ENCODE results near the gene CFAP46.

CFAP46 gene

GRCh38 chr10:132928261-132928660 lies 14.1 kb downstream of the CFAP46 start:
- ChIA-PET CTCF (no interaction called here), POLR2A (ENCODE audit: low non-redundant PET) (no interaction called here)
- no peak for TF ChIP-seq CTCF (conservative IDR thresholded peaks at IDR 0.05; ENCODE audit: low read depth)
- no peak for DNase-seq (ENCODE audit: low spot score)
- no peak overlapping the region for H3K27ac ChIP-seq

- no peak for DNase-seq (ENCODE audit: low spot score)
- ChIA-PET POLR2A (ENCODE audit: low non-redundant PET) (no interaction called here), CTCF (no interaction called here)
- TF ChIP-seq CTCF (conservative IDR thresholded peaks at IDR 0.05; ENCODE audit: low read depth) = no peak
- no peak overlapping the region for H3K27ac ChIP-seq
These were observed 14.5 kb downstream of the CFAP46 start for GRCh38 chr10:132927824-132928223.

GRCh38 chr10:132926777-132927650 lies 15.4 kb downstream of the CFAP46 start:
- TF ChIP-seq CTCF (conservative IDR thresholded peaks at IDR 0.05; ENCODE audit: low read depth) = no peak
- H3K27ac ChIP-seq = no peak overlapping the region
- no peak for DNase-seq (ENCODE audit: low spot score)
- POLR2A ChIA-PET (ENCODE audit: low non-redundant PET) = no interaction called here
- CTCF ChIA-PET = interaction anchor here (0.6 kb wide), 1 partner anchor 1609 kb away, joined by 3 read pairs; no protein-coding TSS in a partner anchor

- ChIA-PET CTCF (interaction anchor here (0.9 kb wide), 1 partner anchor 32 kb away, joined by 3 read pairs; no protein-coding TSS in a partner anchor), POLR2A (ENCODE audit: low non-redundant PET) (no interaction called here)
- no peak overlapping the region for H3K27ac ChIP-seq
- DNase-seq (ENCODE audit: low spot score) = no peak
- TF ChIP-seq CTCF (conservative IDR thresholded peaks at IDR 0.05; ENCODE audit: low read depth) = no peak
These were observed 16.3 kb downstream of the CFAP46 start for GRCh38 chr10:132926070-132926469.

- H3K27ac ChIP-seq = no peak overlapping the region
- no peak for DNase-seq (ENCODE audit: low spot score)
- ChIA-PET CTCF (interaction anchor here (0.9 kb wide), 1 partner anchor 32 kb away, joined by 3 read pairs; no protein-coding TSS in a partner anchor), POLR2A (ENCODE audit: low non-redundant PET) (no interaction called here)
- TF ChIP-seq CTCF (conservative IDR thresholded peaks at IDR 0.05; ENCODE audit: low read depth) = no peak
These were observed 16.8 kb downstream of the CFAP46 start for GRCh38 chr10:132925614-132926013.

- no peak for DNase-seq (ENCODE audit: low spot score)
- H3K27ac ChIP-seq = no peak overlapping the region
- ChIA-PET POLR2A (ENCODE audit: low non-redundant PET) (no interaction called here), CTCF (no interaction called here)
- TF ChIP-seq CTCF (conservative IDR thresholded peaks at IDR 0.05; ENCODE audit: low read depth) = no peak
These were observed 17.3 kb downstream of the CFAP46 start for GRCh38 chr10:132925071-132925561.
